SH-SY5Y (cell line): ENCODE results near the gene MRGPRD.

Experiments used
- GATA2 ChIP-seq: IDR thresholded peaks from 2 replicates; pipeline ENCODE4 v1.6.1; 2011; ENCODE audit warnings: mild to moderate bottlenecking, low read depth, low read length
- GATA3 ChIP-seq: IDR thresholded peaks from 2 replicates; pipeline ENCODE4 v1.6.1; 2011; ENCODE audit warnings: low read depth, mild to moderate bottlenecking, low read length, moderate library complexity

- TF ChIP-seq GATA2 = no peak
- TF ChIP-seq GATA3 = no peak
These were observed 37.2 kb upstream of the MRGPRD start for GRCh38 chr11:69017951-69018350.
